Measurements from ENCODE around the gene MSH2. TPM values are rescaled to one million over a fixed set of nuclear protein-coding genes. Genes with fewer than 3 reads are reported as not detected.

Gene MSH2
- total RNA-seq, 2 donors from 2014 or later, result 126 to 135 TPM

DNA sequence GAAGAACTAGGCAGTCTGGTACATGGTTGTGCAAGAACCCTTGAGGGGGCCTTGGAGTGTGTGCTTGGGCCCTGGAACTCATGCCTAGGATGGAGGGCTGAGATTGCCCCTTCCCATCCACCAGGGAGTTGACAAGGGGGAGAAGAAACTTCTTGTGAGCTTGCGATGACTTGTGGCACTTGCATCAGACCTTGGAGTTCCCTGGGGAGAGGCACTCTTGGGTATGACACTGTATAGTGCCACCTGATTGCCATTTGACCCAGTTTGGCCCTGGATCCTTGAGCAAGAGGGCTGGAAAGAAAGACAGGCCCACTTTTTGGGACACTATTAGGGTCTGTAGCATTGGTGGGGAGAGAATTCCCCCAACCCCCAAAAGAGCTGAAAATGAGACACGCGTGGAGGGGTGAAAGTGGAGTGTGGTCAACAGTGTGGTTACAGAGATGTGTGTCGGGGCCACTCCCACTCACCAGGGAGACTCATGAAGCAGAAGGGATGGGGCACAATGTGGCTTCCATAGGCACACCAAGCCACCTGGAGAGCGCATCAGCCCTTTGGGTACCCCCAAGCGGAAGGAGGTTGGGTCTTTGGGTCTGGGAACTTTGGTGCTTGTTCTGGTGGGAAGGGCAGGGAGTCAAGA, 101.3 kb downstream of the MSH2 start:
- no peaks in the 10 kb centered on the region for H3K27me3 ChIP-seq (ENCODE audit: control insufficient read depth, insufficient read depth, low read length, poor library complexity, severe bottlenecking)
- H3K4me3 ChIP-seq (ENCODE audit: low read length), result no peak overlapping the region
- peaks cover 39% of the 10 kb centered on the region for H3K36me3 Mint-ChIP-seq (ENCODE audit: low read depth)
- H3K9ac ChIP-seq (ENCODE audit: extremely low read depth, low read length, poor library complexity, severe bottlenecking), result no peak overlapping the region
- H3K27ac ChIP-seq (ENCODE audit: low read depth, low read length), result no peak overlapping the region
- H3K27me3 Mint-ChIP-seq (ENCODE audit: insufficient read depth), result peaks cover 2% of the 10 kb centered on the region
- TF ChIP-seq, protein P1, sequence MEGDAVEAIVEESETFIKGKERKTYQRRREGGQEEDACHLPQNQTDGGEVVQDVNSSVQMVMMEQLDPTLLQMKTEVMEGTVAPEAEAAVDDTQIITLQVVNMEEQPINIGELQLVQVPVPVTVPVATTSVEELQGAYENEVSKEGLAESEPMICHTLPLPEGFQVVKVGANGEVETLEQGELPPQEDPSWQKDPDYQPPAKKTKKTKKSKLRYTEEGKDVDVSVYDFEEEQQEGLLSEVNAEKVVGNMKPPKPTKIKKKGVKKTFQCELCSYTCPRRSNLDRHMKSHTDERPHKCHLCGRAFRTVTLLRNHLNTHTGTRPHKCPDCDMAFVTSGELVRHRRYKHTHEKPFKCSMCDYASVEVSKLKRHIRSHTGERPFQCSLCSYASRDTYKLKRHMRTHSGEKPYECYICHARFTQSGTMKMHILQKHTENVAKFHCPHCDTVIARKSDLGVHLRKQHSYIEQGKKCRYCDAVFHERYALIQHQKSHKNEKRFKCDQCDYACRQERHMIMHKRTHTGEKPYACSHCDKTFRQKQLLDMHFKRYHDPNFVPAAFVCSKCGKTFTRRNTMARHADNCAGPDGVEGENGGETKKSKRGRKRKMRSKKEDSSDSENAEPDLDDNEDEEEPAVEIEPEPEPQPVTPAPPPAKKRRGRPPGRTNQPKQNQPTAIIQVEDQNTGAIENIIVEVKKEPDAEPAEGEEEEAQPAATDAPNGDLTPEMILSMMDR (conservative IDR thresholded peaks at IDR 0.05), result no peak
- DNase-seq, result peak; percentile 24
- H3K9me3 Mint-ChIP-seq, result peaks cover 58% of the 10 kb centered on the region
- H3K9me3 ChIP-seq (ENCODE audit: control insufficient read depth, low read length), result peaks cover 41% of the 10 kb centered on the region
- no peak overlapping the region for H3K4me3 Mint-ChIP-seq
- WGBS, 2 experiments (ENCODE audit: insufficient coverage in 1 of 2, insufficient read length in 1 of 2), result 96 to 100% methylated on average over 2 to 6 of the region's 6 CpGs
- H3K27ac Mint-ChIP-seq, result no peak overlapping the region
- H3K4me1 Mint-ChIP-seq, result peaks cover 14% of the 10 kb centered on the region
- H3K4me1 ChIP-seq (ENCODE audit: control insufficient read depth, insufficient read depth, low read length), result no peaks in the 10 kb centered on the region
- no peaks in the 10 kb centered on the region for H3K36me3 ChIP-seq (ENCODE audit: control insufficient read depth, insufficient read depth, low read length)

- 91 to 100% methylated on average over 3 to 4 of the region's 4 CpGs for WGBS, 2 experiments (ENCODE audit: insufficient coverage in 1 of 2, insufficient read length in 1 of 2)
- no peak overlapping the region for H3K4me3 Mint-ChIP-seq
- no peaks in the 10 kb centered on the region for H3K36me3 ChIP-seq (ENCODE audit: control insufficient read depth, insufficient read depth, low read length)
- H3K4me3 ChIP-seq (ENCODE audit: low read length), result no peak overlapping the region
- H3K27ac ChIP-seq (ENCODE audit: low read depth, low read length), result no peak overlapping the region
- H3K9me3 Mint-ChIP-seq, result peaks cover 44% of the 10 kb centered on the region
- peaks cover 24% of the 10 kb centered on the region for H3K9me3 ChIP-seq (ENCODE audit: control insufficient read depth, low read length)
- H3K27me3 Mint-ChIP-seq (ENCODE audit: insufficient read depth), result peaks cover 2% of the 10 kb centered on the region
- no peaks in the 10 kb centered on the region for H3K27me3 ChIP-seq (ENCODE audit: control insufficient read depth, insufficient read depth, low read length, poor library complexity, severe bottlenecking)
- no peak overlapping the region for H3K27ac Mint-ChIP-seq
- peaks cover 27% of the 10 kb centered on the region for H3K36me3 Mint-ChIP-seq (ENCODE audit: low read depth)
- peak; percentile 3 for DNase-seq
- H3K4me1 ChIP-seq (ENCODE audit: control insufficient read depth, insufficient read depth, low read length), result no peaks in the 10 kb centered on the region
- no peak overlapping the region for H3K9ac ChIP-seq (ENCODE audit: extremely low read depth, low read length, poor library complexity, severe bottlenecking)
- H3K4me1 Mint-ChIP-seq, result peaks cover 21% of the 10 kb centered on the region
- TF ChIP-seq, protein P1 (conservative IDR thresholded peaks at IDR 0.05), result no peak
These were observed 103.1 kb downstream of the MSH2 start for GRCh38 chr2:47506024-47506423.

- TF ChIP-seq, protein P1 (conservative IDR thresholded peaks at IDR 0.05), result no peak
- Mint-ChIP-seq H3K4me1 (peaks cover 18% of the 10 kb centered on the region), H3K4me3 (no peak overlapping the region), H3K9me3 (peaks cover 40% of the 10 kb centered on the region), H3K27ac (no peak overlapping the region), H3K27me3 (ENCODE audit: insufficient read depth) (peaks cover 2% of the 10 kb centered on the region), H3K36me3 (ENCODE audit: low read depth) (peaks cover 23% of the 10 kb centered on the region)
- Histone ChIP-seq H3K4me3 (ENCODE audit: low read length) (no peak overlapping the region), H3K36me3 (ENCODE audit: control insufficient read depth, insufficient read depth, low read length) (no peaks in the 10 kb centered on the region), H3K4me1 (ENCODE audit: control insufficient read depth, insufficient read depth, low read length) (no peaks in the 10 kb centered on the region), H3K27ac (ENCODE audit: low read depth, low read length) (no peak overlapping the region), H3K27me3 (ENCODE audit: control insufficient read depth, insufficient read depth, low read length, poor library complexity, severe bottlenecking) (no peaks in the 10 kb centered on the region), H3K9ac (ENCODE audit: extremely low read depth, low read length, poor library complexity, severe bottlenecking) (no peak overlapping the region), H3K9me3 (ENCODE audit: control insufficient read depth, low read length) (peaks cover 20% of the 10 kb centered on the region)
- 94% methylated on average over 5 of the region's 5 CpGs for WGBS, 2 experiments (ENCODE audit: insufficient coverage in 1 of 2, insufficient read length in 1 of 2)
- peak; percentile 20 for DNase-seq
These were observed 103.5 kb downstream of the MSH2 start for GRCh38 chr2:47506436-47506835.
